Bronchial epithelial cell (primary cell): ENCODE measurements around the gene ETV3. TPM values are rescaled to one million over a fixed set of nuclear protein-coding genes. Genes with fewer than 3 reads are reported as not detected.
A peak's percentile ranks its signal among the peaks of the same experiment; 100 is the strongest.

Experiments
- DNase-seq: peaks from one replicate; pipeline ENCODE4 v3.0.0-alpha.2; 2010; ENCODE audit warnings: low read depth
- FAIRE-seq: peaks from 2 replicates; lab custom pipeline; 2011; peaks lifted over from hg19 to GRCh38; lab: Jason Lieb, UNC
- H3K27me3 ChIP-seq: 2 replicates; pipeline ENCODE4 v1.5.1; 2011; ENCODE audit warnings: low read length; ENCODE audit not compliant: control insufficient read depth, insufficient read depth
- H3K36me3 ChIP-seq: 2 replicates; pipeline ENCODE4 v1.5.1; 2011; ENCODE audit warnings: low read length; ENCODE audit not compliant: control insufficient read depth, insufficient read depth
- H3K4me3 ChIP-seq: 2 replicates; pipeline ENCODE4 v1.5.1; 2011; ENCODE audit warnings: mild to moderate bottlenecking, low read depth, low read length, control low read depth
- CTCF ChIP-seq: IDR thresholded peaks from 2 replicates; pipeline ENCODE4 v1.5.1; 2011; ENCODE audit warnings: mild to moderate bottlenecking, moderate library complexity, low read length, control low read depth, inconsistent platforms; ENCODE audit not compliant: insufficient read depth, severe bottlenecking
- total RNA-seq: library from RNA; depleted of rRNA; stranded (reverse); fragments of >200 nt; gene quantifications from 2 replicates; pipeline ENCODE4 v1.2.1, GENCODE V29; 2014

ETV3 gene
- total RNA-seq, 1 donor from 2014 or later: 17.1 TPM

DNA sequence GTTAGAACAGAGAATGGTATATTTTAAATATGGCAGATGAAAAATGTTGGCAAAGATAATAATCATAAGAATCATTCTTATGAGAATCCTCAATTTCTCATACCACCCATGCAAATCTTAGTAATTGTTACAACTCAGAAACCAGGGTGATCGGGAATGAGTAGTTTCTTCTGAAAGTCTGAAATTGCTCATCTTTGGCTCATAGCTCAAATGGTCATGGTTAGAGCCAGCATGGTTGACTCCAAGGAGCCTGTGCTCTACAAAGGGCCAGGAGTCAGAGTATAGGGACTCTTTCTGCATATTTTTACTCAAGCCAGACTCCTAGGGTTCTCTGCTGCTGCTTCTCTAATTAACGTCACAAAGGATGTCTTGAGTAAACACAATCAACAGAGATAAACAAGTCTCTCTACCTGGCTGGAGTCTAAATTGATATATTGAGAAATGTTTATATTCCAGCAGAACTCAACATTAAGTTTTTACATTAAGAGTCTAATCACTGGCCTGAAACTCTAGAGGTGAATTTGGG is 1.9 kb upstream of the ETV3 start:
- no peak overlapping the region for H3K4me3 ChIP-seq
- no peak for FAIRE-seq
- no peak for TF ChIP-seq CTCF

GRCh38 chr1:157139052-157139715 is 989 bp upstream of the ETV3 start:
- Histone ChIP-seq H3K36me3 (peaks cover 13% of the 10 kb centered on the region), H3K27me3 (no peaks in the 10 kb centered on the region), H3K4me3 (peak overlapping the region; percentile 98)
- no peak for TF ChIP-seq CTCF
- FAIRE-seq (no peak), DNase-seq (no peak)

More for the DNA sequence above, 1.9 kb upstream of the ETV3 start:
- no peaks in the 10 kb centered on the region for H3K27me3 ChIP-seq
- DNase-seq: no peak
- peaks cover 6% of the 10 kb centered on the region for H3K36me3 ChIP-seq

DNA sequence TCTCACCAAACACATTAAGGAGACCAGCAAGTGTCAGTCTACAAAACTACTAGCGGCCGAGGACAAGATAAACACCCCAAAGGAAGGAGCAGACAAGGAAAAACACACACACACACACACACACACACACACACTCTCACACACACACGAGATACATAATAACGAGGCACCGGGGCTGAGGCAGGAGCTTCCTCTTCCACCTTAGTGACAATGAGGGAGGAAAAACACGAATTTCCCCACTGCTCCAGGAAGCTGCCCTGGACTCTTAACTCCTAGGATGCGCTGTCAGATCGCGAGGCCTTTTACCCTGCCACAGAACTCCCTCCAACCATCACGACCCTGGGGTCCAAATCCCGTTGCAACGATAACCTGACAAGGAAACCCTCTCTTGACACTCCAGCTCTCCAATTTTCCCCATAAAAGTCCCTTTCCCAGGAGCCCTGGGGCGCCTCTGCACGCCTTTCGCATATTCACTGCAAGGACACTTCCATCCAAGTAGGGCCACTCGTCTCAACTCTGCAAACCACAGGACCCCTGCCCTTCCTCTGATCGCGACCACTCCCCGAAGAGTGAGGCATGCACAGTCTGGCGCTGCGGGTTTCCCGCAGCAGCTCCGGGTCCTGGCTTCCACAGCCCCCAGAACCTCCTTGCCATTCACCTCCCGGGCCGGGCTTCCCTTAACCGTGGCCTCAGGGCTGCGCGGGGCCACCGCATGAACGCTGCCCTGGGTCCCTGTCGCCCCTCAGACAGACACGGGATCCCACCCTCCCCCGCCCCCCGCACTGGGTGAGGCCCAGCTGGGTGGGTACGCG is 581 bp downstream of the ETV3 start:
- H3K4me3 ChIP-seq: peak overlapping the region; percentile 98
- no peaks in the 10 kb centered on the region for H3K27me3 ChIP-seq
- no peak for TF ChIP-seq CTCF
- peaks cover 19% of the 10 kb centered on the region for H3K36me3 ChIP-seq
- DNase-seq (no peak), FAIRE-seq (no peak)

DNA sequence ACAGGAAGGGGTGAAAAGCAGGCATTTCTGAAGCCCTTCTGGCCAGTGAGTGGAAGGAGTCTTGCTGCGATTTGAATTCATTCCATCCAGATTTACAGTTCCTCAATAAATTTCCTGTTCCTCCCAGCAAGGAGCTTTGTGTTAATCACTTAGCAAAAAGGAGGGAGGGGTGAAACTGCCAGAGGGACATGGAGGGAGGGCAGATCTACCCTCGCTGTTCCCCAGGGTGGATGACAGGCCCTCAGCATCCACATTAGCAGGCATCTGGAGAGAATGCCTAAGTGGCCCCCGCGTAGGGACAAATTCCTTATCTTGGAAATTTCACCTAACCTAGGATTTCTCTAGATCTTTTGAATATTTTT is 1.2 kb downstream of the ETV3 start:
- no peaks in the 10 kb centered on the region for H3K27me3 ChIP-seq
- H3K4me3 ChIP-seq: peak overlapping the region; percentile 98
- DNase-seq (peak; percentile 36), FAIRE-seq (no peak)
- no peak for TF ChIP-seq CTCF
- H3K36me3 ChIP-seq: peaks cover 19% of the 10 kb centered on the region

DNA sequence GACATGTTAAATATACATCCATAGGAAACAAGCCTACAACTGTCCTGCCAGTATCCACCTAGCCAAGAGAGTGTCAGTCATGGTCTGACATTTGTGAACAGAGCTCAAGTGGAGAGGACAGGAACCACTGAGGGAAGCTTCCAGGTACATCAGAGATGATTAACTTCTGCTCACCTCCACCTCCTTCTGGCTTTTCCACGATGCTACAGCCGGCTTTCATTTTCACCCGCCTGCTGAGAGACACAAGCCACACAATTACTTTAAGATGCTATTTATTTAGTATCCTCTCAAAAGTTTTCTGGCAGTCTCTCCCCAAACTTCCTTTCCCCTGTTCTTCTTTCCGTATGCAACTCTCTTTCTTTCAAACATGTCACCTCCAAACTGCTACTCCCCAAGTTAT is 2.1 kb downstream of the ETV3 start:
- Histone ChIP-seq H3K4me3 (no peak overlapping the region), H3K36me3 (peaks cover 23% of the 10 kb centered on the region), H3K27me3 (no peaks in the 10 kb centered on the region)
- FAIRE-seq (no peak), DNase-seq (peak; percentile 50)
- TF ChIP-seq CTCF: peak; percentile 40
